Measurements from ENCODE around the gene POLG.

- no peak for TF ChIP-seq CTCF (IDR thresholded peaks at IDR 0.05)
- no peak for TF ChIP-seq POLR2A (IDR thresholded peaks at IDR 0.05)
Measured at GRCh38 chr15:89379251-89379695, 44.6 kb upstream of the POLG start.

Data from uterus (tissue), 2 donors.